Posterior cingulate gyrus (tissue), 11 donors: Measurements from ENCODE around the gene DIP2C.
A peak's percentile ranks its signal among the peaks of the same experiment; 100 is the strongest.
"Not testable (repeated sequence)": the region's sequence is repeated elsewhere in the genome, so short reads cannot be mapped to it uniquely, and the experiment has no call there.

Experiments used
- DNase-seq, 10 donors: peaks; one replicate each; pipeline versions ENCODE4 v3.0.0 to v3.0.0-alpha.2; 2020 to 2021; ENCODE audit warnings: mixed read lengths in 3 of 10
- intact Hi-C: fragments of 100-400 bp; cut with DNase I; formaldehyde crosslinking; loops from one replicate; pipeline ENCODE4 v1.15.1; 2023

The DIP2C gene

DNA sequence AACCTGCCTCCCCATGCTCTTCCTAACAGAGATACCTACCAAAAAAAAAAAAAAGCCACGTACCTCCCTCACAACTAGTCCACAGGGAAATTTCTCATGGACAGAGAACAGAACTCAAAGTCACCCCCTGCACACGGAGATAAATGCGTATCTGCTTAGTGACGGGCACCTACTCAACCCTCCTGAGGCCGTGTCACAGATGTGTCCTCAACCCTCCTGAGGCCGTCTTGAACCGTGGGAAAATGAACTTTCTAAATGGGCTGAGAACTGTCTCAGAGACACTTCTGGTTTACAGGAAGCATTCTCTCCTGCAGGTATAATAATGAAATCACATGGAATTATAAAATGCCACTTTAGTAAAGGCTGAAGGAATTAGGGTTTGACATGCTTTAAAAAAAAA is 155.9 kb downstream of the DIP2C start:
- DNase-seq: no peak
- intact Hi-C loops: no loop called here

GRCh38 chr10:533186-533585 is 156.3 kb downstream of the DIP2C start:
- intact Hi-C loops: no loop called here
- DNase-seq: no peak

DNA sequence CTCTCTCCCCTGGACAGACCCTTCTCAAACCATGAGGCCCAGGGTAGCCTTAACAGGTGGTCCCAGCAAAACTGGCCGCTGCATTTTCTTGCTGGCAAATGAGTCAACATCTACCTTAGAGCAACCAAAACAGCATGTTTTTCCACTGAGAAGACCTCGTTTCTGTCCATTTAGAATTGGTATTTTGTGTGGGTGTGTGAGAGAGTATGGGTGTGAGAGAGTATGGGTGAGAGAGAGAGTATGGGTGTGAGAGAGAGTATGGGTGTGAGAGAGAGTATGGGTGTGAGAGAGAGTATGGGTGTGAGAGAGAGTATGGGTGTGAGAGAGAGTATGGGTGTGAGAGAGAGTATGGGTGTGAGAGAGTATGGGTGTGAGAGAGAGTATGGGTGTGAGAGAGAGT is 157.1 kb downstream of the DIP2C start:
- intact Hi-C loops, DNase-seq: not testable (repeated sequence)

DNA sequence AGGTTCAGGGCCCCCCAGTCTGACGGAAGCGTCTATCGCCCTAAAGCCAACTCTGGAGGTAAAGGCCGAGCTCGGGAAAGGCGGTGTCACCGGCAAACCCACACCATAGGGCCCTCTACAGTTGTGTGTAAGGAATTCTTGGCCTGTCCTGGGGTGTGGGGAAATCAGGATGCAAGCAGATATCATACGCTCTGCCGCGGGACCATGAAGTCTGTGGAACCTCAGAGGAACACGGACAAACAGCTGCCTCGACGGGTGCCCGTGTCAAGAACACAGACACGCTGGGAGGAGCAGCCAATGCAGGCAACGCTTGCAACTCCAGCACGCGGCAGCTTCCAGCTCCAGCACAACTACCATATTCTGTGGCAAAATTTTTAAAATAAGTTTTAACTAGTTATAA is 157.9 kb downstream of the DIP2C start:
- DNase-seq: peak in 1 of 10 donors; percentile 6

DNA sequence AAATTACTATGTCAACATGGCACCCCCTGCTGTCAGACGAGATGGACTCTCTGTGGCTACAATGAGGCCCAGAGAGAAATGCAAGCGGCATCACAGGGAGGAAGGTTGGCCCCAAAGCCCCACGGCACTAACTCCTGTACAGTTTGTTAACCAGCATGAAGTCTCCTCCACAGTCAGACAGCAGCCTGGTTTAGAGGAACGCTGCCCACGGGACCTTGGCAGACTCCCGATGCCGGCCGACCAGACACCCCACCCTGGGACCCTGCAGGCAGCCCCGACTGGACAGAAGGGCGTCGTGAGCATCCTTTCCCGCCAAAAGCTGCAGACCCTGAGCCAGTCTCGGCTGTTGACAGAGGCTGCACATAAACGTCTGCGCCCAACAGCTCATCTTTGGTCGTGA is 158.8 kb downstream of the DIP2C start:
- peak in 2 of 10 donors; percentile 14 to 19 for DNase-seq
- intact Hi-C loops: no loop called here

More for the DNA sequence above, 157.9 kb downstream of the DIP2C start:
- intact Hi-C loops: no loop called here

DNA sequence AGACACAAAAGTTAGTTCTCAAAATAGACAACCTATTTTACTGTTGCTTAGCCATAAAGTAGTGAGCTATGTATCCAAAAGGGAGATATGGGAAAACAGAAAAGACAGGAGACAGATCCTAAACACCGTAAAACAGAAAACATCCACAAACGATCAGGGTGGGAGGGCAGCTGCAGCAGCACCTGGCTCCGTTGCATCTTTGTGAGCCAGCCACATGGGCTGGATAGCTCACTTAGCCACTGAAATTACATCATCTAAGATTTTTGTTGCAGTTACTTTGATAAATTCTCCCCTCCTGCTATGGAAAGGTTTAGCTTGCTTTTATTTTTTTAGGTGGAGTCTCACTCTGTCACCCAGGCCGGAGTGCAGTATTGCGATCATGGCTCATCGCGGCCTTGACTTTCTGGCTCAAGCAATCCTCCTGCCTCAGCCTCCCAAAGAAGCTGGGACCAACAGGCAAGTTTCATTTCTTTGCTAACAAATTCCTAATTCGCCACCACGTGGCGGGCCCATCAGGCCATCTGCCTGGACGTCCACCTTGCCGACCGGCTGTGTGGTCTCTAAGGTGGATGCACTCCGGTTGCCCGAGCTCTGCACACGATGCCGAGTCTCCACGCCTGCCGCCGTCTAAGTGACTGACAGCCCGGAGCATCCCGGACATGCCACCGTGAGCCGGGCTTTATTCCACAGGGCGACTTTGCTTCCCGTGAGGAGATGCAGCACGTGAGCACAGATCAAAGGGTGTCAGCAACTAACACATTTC is 159.8 kb downstream of the DIP2C start:
- intact Hi-C loops: no loop called here
- DNase-seq: peak in 2 of 10 donors; percentile 9 to 10

- DNase-seq: peak in 1 of 10 donors; percentile 12
- intact Hi-C loops: no loop called here
Measured at GRCh38 chr10:528173-529165, 161.0 kb downstream of the DIP2C start.

DNA sequence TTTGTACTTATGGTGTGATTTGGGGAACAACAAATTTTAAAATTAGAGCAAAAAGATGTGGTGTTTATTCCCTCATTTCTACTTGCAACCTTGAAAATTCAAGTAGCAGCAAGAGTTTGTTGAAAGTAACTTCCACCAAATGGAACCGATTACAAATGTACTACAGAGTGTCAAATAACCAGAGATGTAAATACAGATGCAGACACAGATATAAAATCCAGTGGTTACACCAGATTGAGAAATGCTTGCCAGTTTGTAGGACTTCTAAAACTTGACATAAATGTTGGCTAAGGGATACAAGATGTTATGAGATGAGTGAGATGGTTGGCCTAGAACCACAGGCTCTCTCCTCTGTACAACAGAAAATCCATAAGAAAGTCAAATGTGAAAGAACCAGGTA is 162.1 kb downstream of the DIP2C start:
- intact Hi-C loops: no loop called here
- DNase-seq: no peak

DNA sequence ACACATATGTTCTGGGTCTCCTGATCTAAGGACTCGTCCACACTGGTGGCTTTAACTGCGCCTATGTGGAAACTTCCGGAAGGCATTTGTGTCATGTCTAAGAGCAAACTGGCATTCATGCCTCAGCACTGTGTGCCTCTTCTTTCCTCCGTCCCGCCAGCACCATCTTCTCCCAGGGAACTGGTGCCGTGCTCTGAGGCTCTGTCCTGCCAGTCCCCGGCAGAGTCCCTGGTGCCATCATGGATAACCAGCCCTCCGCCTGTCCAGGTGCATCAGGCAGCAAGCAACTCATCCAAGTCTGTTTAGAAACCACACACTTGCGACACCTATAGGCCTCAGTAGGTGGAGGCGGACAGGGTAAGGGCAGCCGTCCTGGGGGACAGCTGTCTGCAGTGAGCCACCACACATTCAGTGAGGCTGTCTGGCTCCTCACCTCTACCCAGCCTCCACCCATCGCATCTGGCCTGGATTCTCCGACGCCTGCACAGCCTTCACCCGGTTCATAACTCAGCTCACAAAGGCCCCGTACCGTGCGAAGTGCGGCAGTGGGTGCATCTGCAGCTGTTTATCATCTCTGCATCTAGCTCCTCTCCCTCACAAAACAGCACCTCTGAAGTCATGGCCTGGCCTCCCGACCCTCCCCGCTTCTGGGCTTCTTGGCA is 162.7 kb downstream of the DIP2C start:
- DNase-seq: peak in 1 of 10 donors; percentile 13
- intact Hi-C loops: no loop called here

GRCh38 chr10:525565-526315 is 163.7 kb downstream of the DIP2C start:
- intact Hi-C loops: no loop called here
- peak in 1 of 10 donors; percentile 7 for DNase-seq

- intact Hi-C loops: no loop called here
- peak in 1 of 10 donors; percentile 7 for DNase-seq
Measured at GRCh38 chr10:523925-524324, 165.5 kb downstream of the DIP2C start.

DNA sequence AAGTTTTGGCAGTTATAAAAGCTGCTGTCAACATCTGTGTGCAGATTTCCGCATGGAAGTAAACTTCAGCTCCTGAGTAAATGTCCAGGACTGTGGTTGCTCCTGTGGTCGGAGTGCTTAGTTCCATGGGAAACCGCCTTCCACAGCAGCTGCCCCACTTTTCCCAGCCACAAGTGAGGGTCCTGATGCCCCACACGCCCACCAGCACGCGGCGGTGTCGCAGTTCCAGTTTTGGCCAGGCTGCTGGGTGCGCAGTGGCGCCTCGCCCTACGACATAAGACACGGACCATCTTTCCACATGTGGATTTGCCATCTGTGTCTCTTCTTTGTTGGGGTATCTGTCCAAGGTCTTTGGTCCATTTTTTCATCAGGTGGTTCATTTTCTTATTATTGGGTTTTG is 167.1 kb downstream of the DIP2C start:
- intact Hi-C loops: no loop called here
- peak in 1 of 10 donors; percentile 5 for DNase-seq

DNA sequence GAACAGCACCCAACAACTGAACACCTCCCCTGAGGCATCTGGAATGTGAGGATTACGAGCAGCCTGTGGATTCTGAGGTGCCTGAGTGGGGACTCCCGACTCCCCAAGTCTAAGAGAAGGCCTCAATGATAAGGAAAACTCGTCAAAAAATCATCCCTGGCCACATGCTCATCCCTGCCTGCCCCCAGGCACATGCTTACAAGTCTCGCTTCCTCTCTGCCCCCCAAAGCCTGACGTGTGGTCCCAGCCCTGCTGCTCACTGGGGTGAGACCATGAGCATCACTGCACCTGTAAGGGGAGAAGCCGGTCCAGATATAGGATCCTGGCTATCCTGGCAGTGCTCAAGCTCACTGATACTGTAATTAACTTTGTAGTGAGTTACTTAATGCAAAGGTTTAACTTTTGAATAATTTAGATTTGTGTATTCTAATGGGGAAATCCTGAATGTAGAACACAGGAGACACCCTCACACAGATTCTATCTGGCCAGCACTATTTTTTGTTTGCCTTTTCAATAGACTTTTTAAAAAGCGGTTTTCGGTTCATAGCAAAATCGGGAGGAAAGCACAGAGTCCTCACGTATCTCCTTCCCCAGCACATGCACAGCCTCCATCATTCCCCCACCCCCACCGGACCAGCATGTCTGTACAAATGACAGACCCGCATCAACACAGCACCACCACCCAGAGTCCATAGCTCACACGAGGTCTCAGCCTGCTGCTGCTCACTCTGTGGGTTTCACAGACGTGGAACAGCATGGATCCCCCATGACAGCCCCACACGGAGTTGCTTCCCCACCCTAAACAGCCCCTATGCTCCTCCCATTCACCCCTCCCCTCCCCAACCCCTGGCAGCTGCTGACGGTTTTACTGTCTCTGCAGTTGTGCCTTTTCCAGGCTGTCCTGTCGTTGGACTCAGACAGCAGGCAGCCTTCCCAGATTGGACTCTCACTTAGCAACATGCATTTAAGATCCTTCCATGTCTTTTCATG is 167.9 kb downstream of the DIP2C start:
- DNase-seq: peak in 6 of 10 donors; percentile 44 to 93 (median 52)
- intact Hi-C loops: no loop called here

DNA sequence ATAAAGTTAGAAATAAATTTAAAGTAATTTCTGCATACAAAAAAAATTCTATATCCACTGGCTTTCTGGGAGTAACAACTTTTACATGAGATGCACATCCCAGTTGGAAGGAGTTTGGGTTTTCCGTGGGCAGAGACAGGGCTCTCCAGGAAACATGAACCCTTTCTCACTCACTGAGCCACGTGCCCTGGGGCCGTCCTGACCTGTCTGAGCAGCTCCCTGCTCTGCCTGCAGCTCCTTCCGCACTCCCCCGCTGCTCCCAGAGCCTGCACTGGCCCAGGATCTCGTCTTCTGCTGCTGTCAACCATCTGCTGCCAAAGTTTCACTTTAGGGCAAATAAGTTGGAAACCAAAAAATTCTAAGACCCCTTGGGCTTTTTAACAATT is 169.1 kb downstream of the DIP2C start:
- DNase-seq: peak in 1 of 10 donors; percentile 15
- intact Hi-C loops: no loop called here

DNA sequence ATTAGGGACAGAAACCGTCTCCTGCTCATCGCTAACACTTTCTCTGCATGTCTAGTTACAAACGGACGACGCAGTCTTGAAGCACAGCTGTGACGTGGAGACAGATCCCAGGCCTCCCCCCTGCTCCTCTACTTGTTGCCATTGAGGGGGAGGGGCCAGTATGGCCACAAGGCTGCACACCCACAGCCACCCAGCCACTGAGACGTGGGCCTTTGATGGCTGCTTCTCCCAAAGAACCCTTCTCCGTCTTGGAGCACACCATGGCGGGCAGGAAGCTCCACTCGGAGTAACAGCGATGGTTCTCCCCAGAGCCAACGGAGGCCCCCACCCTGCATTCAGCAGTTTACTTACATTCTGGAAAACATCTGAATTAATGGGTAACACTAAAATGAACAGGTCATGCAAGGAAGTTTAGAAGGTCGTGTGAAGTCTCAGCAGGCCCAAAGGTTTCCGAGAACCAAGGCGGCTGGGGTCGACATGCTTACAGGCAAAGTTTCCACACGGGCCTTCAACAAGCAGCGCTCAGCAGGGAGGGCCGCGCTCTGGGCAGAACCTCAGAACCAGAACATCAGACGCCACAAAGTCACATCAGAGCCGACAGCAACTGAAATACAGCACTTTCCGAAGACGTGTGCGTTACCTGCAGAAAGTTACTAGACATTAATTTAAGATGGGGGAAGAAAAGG is 169.6 kb downstream of the DIP2C start:
- intact Hi-C loops: loop anchor here (10.0 kb wide), 1 partner anchor 65 kb away; no protein-coding TSS in a partner anchor
- DNase-seq: no peak

GRCh38 chr10:519055-519715 is 170.3 kb downstream of the DIP2C start:
- intact Hi-C loops: loop anchor here (10.0 kb wide), 1 partner anchor 64 kb away; no protein-coding TSS in a partner anchor
- DNase-seq: no peak

DNA sequence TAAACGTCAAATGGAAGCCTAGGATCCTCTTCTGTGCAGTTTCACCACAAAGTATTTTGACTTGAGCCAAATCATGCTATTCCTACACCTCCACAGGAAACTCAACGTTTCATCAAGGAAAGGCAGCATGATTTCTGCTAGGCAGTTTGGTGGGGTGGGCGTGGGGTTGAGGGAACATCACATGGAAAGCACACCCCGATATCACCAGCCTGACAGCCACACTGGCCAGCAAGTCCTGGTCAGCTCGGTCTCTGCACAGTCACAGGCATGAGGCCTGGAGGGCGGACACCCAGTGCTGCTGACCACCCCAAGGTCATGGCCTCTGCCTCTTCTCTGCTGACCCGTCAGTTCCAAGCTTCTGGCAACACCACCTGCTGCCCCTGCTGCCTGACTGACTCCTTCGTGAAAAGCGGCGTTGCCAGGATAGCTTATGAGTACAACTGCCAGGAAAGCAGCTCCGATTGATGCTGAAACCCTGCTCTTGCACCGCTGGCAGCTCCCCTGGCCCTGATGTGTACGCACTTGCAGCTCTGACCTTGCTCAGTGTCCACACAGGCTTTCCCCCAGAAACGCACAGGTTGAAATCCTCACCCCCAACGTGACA is 171.5 kb downstream of the DIP2C start:
- intact Hi-C loops: loop anchor here (10.0 kb wide), 1 partner anchor 63 kb away; no protein-coding TSS in a partner anchor
- DNase-seq: no peak
